M059J (cell line): ENCODE data around the gene OR9Q2. TPM values are rescaled to one million over a fixed set of nuclear protein-coding genes. Genes with fewer than 3 reads are reported as not detected.

ENCODE experiments used
- total RNA-seq: library from RNA; depleted of rRNA; stranded (reverse); fragments of >200 nt; shearing (Covaris generic); gene quantifications from 2 replicates; pipeline ENCODE4 v1.2.3, GENCODE V29; 2014; rRNA removed

The OR9Q2 gene
- total RNA-seq, 1 experiment from 2014 or later = not detected

Other genes starting within 250 kb of the OR9Q2 start
- not detected in 2 replicates for gene OR9Q1, start 165.2 kb upstream of the OR9Q2 start, total RNA-seq
- not detected in 2 replicates for gene OR6Q1, start 158.1 kb upstream of the OR9Q2 start, total RNA-seq
- not detected in 2 replicates for gene OR9I1, start 63.5 kb upstream of the OR9Q2 start, total RNA-seq
- not detected in 2 replicates for gene OR1S2, start 15.1 kb downstream of the OR9Q2 start, total RNA-seq
- not detected in 2 replicates for gene OR1S1, start 23.6 kb downstream of the OR9Q2 start, total RNA-seq
- not detected in 2 replicates for gene OR10Q1, start 39.8 kb downstream of the OR9Q2 start, total RNA-seq
- not detected in 2 replicates for gene OR10W1, start 79.2 kb downstream of the OR9Q2 start, total RNA-seq
- not detected in 2 replicates for gene OR5B17, start 170.0 kb downstream of the OR9Q2 start, total RNA-seq
- gene OR5B3, start 217.8 kb downstream of the OR9Q2 start, total RNA-seq = not detected in 2 replicates
- not detected in 2 replicates for gene OR5B2, start 239.1 kb downstream of the OR9Q2 start, total RNA-seq